Erythroblast (primary cell): ENCODE results near the gene NDUFV3.
"Not testable (repeated sequence)": the region's sequence is repeated elsewhere in the genome, so short reads cannot be mapped to it uniquely, and the experiment has no call there.

Experiments used
- GATA1 ChIP-seq: IDR thresholded peaks from 2 replicates; pipeline ENCODE4 v1.6.1; 2011; ENCODE audit warnings: low read depth, mild to moderate bottlenecking, control low read depth, low read length, moderate library complexity
- POLR2A ChIP-seq: IDR thresholded peaks from 2 replicates; pipeline ENCODE4 v1.6.1; 2011; ENCODE audit warnings: mild to moderate bottlenecking, low read length

DNA sequence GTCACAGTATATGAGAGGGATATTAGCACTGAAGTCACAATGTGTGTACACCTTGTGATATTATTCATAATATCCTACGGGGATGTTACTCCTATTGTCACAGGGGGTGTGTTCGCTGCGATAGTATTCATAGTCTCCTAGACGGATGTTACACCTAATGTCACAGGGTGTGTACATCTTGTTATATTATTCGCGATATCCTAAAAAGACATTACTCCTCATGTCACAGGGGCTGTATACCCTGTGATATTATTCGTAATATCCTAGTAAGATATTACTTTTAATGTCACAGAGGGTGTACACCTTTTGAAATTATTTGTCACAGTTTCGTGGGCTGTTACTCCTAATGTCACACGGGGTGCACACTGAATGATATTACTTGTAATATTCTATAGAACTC lies 58.1 kb downstream of the NDUFV3 start:
- TF ChIP-seq POLR2A, GATA1: not testable (repeated sequence)
